Measurements from ENCODE around the gene SCLT1.

Gene SCLT1

GRCh38 chr4:128859887-128860677, 233.3 kb downstream of the SCLT1 start:
- TF ChIP-seq TAF1 (IDR thresholded peaks at IDR 0.05; ENCODE audit: low read depth) = no peak

DNA sequence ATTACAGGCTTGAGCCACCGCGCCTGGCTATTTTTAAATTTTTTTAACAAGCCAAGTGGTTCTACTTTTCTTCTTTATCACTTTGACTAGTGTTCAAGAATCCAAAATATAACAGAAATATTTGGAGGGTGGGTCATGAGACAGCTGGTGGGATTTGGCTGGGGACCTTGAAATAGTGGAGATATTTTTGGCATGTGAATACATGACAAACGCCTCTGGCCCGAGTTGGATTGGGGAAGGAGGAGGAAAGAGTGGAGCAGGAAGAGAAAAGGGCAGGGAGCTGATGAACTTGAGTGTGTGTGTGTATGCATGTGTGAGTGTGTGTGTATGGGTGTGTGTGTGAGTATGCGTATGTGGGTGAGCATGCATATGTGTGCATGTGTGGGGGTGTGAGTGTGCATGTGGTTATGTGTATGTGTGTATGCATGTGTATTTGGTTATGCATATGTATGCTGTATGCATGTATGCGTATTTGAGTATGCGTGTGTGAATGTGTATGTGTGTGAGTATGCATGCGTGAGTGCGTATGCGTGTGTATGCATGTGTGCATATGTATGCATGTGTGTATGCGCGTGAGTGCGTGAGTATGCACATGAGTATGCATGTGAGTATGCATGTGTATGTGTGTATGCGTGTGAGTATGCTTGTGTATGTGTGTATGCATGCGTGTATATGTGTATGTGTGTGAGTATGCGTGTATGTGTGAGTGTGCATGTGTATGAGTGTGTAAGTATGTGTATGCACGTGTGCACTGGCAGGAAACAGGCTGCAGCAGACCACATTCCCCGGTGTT, 234.3 kb downstream of the SCLT1 start:
- TF ChIP-seq TEAD4 (IDR thresholded peaks at IDR 0.05) = no peak
- no peak for TF ChIP-seq TAF1 (IDR thresholded peaks at IDR 0.05; ENCODE audit: low read depth)
- TF ChIP-seq RAD21 (IDR thresholded peaks at IDR 0.05; ENCODE audit: low read depth) = no peak
- TF ChIP-seq USF1 (IDR thresholded peaks at IDR 0.05) = no peak
- no peak for TF ChIP-seq YY1 (IDR thresholded peaks at IDR 0.05; ENCODE audit: low read depth)
- no peak for TF ChIP-seq EP300 (IDR thresholded peaks at IDR 0.05; ENCODE audit: borderline replicate concordance)
- TF ChIP-seq CREB1 (IDR thresholded peaks at IDR 0.05; ENCODE audit: low read depth) = no peak
- no peak for TF ChIP-seq CEBPB (IDR thresholded peaks at IDR 0.05)
- TF ChIP-seq FOXM1 (IDR thresholded peaks at IDR 0.05; ENCODE audit: borderline replicate concordance, low read depth) = no peak
- TF ChIP-seq, protein P1, sequence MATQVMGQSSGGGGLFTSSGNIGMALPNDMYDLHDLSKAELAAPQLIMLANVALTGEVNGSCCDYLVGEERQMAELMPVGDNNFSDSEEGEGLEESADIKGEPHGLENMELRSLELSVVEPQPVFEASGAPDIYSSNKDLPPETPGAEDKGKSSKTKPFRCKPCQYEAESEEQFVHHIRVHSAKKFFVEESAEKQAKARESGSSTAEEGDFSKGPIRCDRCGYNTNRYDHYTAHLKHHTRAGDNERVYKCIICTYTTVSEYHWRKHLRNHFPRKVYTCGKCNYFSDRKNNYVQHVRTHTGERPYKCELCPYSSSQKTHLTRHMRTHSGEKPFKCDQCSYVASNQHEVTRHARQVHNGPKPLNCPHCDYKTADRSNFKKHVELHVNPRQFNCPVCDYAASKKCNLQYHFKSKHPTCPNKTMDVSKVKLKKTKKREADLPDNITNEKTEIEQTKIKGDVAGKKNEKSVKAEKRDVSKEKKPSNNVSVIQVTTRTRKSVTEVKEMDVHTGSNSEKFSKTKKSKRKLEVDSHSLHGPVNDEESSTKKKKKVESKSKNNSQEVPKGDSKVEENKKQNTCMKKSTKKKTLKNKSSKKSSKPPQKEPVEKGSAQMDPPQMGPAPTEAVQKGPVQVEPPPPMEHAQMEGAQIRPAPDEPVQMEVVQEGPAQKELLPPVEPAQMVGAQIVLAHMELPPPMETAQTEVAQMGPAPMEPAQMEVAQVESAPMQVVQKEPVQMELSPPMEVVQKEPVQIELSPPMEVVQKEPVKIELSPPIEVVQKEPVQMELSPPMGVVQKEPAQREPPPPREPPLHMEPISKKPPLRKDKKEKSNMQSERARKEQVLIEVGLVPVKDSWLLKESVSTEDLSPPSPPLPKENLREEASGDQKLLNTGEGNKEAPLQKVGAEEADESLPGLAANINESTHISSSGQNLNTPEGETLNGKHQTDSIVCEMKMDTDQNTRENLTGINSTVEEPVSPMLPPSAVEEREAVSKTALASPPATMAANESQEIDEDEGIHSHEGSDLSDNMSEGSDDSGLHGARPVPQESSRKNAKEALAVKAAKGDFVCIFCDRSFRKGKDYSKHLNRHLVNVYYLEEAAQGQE (IDR thresholded peaks at IDR 0.05; ENCODE audit: low read depth) = no peak
- no peak for TF ChIP-seq MAX (IDR thresholded peaks at IDR 0.05)
- no peak for TF ChIP-seq TCF12 (IDR thresholded peaks at IDR 0.05; ENCODE audit: low read depth)
- no peak for TF ChIP-seq NFIC (IDR thresholded peaks at IDR 0.05)

DNA sequence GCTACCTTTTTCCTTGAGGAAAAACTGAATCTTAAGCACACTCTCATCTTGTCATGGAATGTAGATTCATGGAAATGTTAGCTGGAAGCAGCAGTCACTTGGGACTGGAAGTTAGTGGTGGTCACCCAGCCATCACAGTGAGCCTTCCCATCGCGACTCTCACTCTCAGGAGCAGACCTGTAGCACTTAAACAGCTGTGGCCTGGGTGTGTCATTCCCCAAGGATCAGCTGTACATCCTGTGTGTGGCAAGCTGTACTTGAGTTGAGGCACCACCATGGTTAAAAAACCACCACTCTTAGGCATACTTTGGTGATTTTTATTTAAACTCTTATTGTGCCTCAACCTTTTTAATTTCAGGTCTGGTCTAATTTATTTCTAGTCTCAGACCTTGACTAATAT, 237.1 kb downstream of the SCLT1 start:
- no peak for TF ChIP-seq CREB1 (IDR thresholded peaks at IDR 0.05; ENCODE audit: low read depth)
- no peak for TF ChIP-seq EGR1 (IDR thresholded peaks at IDR 0.05)
- TF ChIP-seq RAD21 (IDR thresholded peaks at IDR 0.05; ENCODE audit: low read depth) = no peak
- TF ChIP-seq TEAD4 (IDR thresholded peaks at IDR 0.05) = no peak
- no peak for TF ChIP-seq YY1 (IDR thresholded peaks at IDR 0.05; ENCODE audit: low read depth)

- TF ChIP-seq ZBTB7A (IDR thresholded peaks at IDR 0.05; ENCODE audit: low read depth) (no peak), CREB1 (IDR thresholded peaks at IDR 0.05; ENCODE audit: low read depth) (no peak), YY1 (IDR thresholded peaks at IDR 0.05; ENCODE audit: low read depth) (no peak), FOXM1 (IDR thresholded peaks at IDR 0.05; ENCODE audit: borderline replicate concordance, low read depth) (no peak)
Observed at GRCh38 chr4:128855621-128856020, 237.7 kb downstream of the SCLT1 start.

DNA sequence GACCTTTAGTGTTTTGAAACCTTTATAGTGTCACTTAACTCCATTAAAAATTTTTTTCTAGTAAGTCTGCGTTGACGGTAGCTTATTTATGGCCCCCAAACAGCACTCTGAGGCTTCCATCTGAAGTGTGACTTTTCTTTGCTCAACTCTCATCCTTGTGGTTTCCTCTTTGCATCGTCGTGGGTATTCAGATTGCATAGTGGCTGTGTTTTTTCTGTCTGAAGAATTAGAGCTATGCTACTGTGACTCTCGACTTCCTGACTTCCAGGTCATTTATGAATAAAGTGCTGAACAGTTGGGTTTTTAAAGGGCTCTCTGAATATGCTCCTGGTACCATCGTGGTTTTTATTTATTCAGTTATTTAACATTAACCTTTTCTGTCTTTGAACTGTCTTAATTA, 238.9 kb downstream of the SCLT1 start:
- TF ChIP-seq CREB1 (IDR thresholded peaks at IDR 0.05; ENCODE audit: low read depth) = no peak

GRCh38 chr4:128853741-128854140, 239.6 kb downstream of the SCLT1 start:
- no peak for TF ChIP-seq USF1 (IDR thresholded peaks at IDR 0.05)
- TF ChIP-seq CEBPB (IDR thresholded peaks at IDR 0.05) = no peak
- no peak for TF ChIP-seq ZBTB7A (IDR thresholded peaks at IDR 0.05; ENCODE audit: low read depth)

GRCh38 chr4:128850252-128850651, 243.1 kb downstream of the SCLT1 start:
- no peak for TF ChIP-seq CEBPB (IDR thresholded peaks at IDR 0.05)
- no peak for TF ChIP-seq NFIC (IDR thresholded peaks at IDR 0.05)
- no peak for TF ChIP-seq TAF1 (IDR thresholded peaks at IDR 0.05; ENCODE audit: low read depth)
- no peak for TF ChIP-seq YY1 (IDR thresholded peaks at IDR 0.05; ENCODE audit: low read depth)
- no peak for TF ChIP-seq USF1 (IDR thresholded peaks at IDR 0.05)
- no peak for TF ChIP-seq EP300 (IDR thresholded peaks at IDR 0.05; ENCODE audit: borderline replicate concordance)
- no peak for TF ChIP-seq FOXM1 (IDR thresholded peaks at IDR 0.05; ENCODE audit: borderline replicate concordance, low read depth)
- TF ChIP-seq EGR1 (IDR thresholded peaks at IDR 0.05) = no peak
- TF ChIP-seq, protein P1 (IDR thresholded peaks at IDR 0.05; ENCODE audit: low read depth) = no peak
- no peak for TF ChIP-seq RAD21 (IDR thresholded peaks at IDR 0.05; ENCODE audit: low read depth)
- no peak for TF ChIP-seq MAX (IDR thresholded peaks at IDR 0.05)
- no peak for TF ChIP-seq CREB1 (IDR thresholded peaks at IDR 0.05; ENCODE audit: low read depth)
- no peak for TF ChIP-seq TCF12 (IDR thresholded peaks at IDR 0.05; ENCODE audit: low read depth)
- TF ChIP-seq TEAD4 (IDR thresholded peaks at IDR 0.05) = no peak
- TF ChIP-seq ZBTB7A (IDR thresholded peaks at IDR 0.05; ENCODE audit: low read depth) = no peak

Measured in Ishikawa (cell line).